GM21825 (cell line): ENCODE measurements around the gene MED9.

Source experiments
- ATAC-seq: cut with Tn5 transposase; IDR thresholded peaks from one replicate; pipeline ENCODE4 v1.9.1; 2021; ENCODE audit warnings: mild to moderate bottlenecking, moderate library complexity; ENCODE audit not compliant: unreplicated experiment

The MED9 gene

GRCh38 chr17:17533901-17534441 is 57.2 kb downstream of the MED9 start:
- no peak for ATAC-seq

- no peak for ATAC-seq
Measured at GRCh38 chr17:17535957-17536356, 59.2 kb downstream of the MED9 start.

DNA sequence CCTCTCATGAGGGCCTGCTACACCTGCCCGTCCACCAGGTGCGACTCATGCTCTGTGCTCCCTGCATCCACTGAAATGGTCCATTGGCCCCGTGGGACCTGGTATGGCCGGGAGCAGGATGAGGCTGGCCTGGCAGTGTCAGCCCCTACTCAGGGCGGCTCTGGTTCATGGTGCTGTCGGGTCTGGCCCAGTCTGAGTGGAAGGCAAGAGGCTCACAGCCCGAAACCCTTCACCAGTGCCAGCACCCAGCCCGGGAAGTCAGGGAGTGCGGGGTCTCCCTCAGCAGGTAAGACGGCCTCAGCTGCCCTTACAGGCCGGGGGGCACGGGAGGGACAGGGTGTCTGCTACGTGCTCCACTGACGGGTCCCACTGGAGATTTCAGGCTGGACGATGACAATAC is 59.9 kb downstream of the MED9 start:
- no peak for ATAC-seq

DNA sequence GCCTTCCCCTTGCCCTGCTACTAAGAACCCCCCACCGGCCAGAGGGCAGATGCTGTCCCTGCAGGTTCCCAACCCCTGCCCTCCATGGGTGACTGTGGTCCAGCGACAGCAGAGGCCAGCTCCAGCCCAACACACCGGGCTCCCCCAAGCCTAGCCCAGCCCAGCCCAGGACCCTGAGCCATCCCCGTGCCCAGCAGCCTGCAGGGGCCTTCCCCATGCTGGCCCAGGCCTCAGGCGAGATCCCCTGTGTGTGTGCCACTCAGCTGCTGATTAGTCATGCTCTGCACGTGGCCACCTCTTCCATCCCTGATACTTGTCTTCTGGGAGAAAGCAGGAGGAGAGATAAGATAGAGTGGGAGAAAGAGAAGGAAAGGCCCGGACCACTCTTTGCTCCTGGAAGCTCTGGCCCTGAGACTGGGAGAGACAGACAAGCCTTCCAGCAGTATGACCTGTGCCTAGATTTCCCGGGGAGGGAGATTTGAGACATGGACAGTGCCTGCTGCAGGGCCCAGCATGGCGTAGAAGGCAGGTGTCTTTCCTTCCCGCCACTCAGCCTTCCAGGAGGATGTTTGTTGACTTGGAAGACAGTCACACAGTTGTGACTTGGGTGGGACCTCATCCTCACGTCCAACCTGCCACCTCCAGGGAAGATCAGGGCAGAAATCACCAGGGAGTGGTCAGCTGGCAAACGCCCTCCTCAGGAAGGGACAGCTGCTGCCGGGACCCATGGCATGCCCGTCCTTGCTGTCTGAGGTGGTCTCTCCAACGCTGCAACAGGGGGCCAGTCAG is 60.7 kb downstream of the MED9 start:
- ATAC-seq = no peak

- ATAC-seq = no peak
Measured at GRCh38 chr17:17538417-17539391, 61.9 kb downstream of the MED9 start.

- no peak for ATAC-seq
Measured at GRCh38 chr17:17539591-17539990, 62.8 kb downstream of the MED9 start.

GRCh38 chr17:17540278-17540906 is 63.6 kb downstream of the MED9 start:
- ATAC-seq = no peak

DNA sequence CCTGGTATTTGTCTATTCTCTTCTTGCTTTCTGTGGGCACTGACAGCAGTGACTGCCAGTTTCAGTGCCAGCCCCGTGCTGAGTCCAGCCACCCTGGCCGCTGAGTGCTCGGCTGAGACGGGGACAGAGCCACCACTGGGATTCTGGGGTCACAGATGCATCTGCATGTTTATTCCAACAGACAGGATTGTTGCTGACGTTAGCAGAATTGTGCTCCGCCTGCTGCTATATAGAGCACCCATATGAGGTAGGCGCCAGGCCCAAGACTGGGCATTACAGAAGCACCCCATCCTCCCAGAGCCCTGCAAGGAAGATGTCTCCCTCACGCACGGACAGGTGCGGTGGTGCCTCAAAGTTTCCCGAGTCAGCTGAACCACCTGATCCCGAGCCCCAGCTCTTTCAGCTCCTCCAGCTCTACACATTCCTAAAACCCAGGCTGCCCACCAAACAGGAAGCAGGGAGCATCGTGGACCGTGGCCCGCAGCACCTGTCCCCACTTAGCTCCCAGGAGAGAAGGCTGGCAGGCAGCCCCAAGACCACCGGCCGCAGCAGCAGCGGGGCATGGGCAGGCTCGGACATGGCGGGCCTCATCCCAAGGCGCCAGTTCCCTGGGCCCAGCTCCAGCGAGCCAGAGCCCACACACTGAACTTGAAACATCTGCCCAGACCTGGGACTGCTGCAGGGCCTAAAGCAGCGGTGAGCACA is 64.3 kb downstream of the MED9 start:
- ATAC-seq = no peak

DNA sequence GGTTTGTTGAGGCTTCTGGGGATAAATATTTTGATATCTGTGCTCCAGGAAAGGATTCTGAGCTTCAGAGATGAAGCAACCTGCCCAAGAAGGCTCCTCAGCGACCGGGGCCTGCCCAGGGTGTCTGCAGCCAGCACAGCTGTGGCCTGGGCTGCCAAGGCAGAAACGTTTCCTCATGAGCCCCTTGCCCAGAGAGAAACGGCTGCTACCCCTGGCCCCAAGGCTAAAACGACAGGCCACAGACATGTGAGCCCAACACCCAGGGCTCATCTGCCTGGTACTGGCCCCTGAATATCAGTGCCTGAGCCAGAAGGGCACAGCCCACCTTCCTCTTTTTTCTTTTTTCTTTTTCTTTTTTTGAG is 64.8 kb downstream of the MED9 start:
- no peak for ATAC-seq
